ENCODE measurements around the gene HIVEP1. TPM values are rescaled to one million over a fixed set of nuclear protein-coding genes. Genes with fewer than 3 reads are reported as not detected.

HIVEP1 gene
- total RNA-seq, 3 donors from 2014 or later (not counting 1 experiment from before 2014, with no cell fraction given) = 26.3 to 37.9 (median 28.4) TPM

GRCh38 chr6:12022481-12022880, 10.4 kb downstream of the HIVEP1 start:
- Mint-ChIP-seq H3K27ac (no peak overlapping the region), H3K4me3 (no peak overlapping the region), H3K27me3 (ENCODE audit: low read depth in 2 of 2) (no peaks in the 10 kb centered on the region), H3K4me1 (peaks cover 12 to 23% of the 10 kb centered on the region in 2 donors), H3K36me3 (no peaks in the 10 kb centered on the region), H3K9me3 (no peaks in the 10 kb centered on the region)
- no peak overlapping the region for H3K4me3 ChIP-seq (ENCODE audit: low read length)
- intact Hi-C loops (cut with micrococcal nuclease) = no loop called here
- DNase-seq (no peak), ATAC-seq (peak in 1 of 3 donors; percentile 70)
- H3K36me3 ChIP-seq (ENCODE audit: control insufficient read depth, insufficient read depth, low read length) = peaks cover 6% of the 10 kb centered on the region
- H3K27ac ChIP-seq (ENCODE audit: low read length) = no peak overlapping the region
- H3K4me1 ChIP-seq (ENCODE audit: control insufficient read depth, insufficient read depth, low read length) = peaks cover 6% of the 10 kb centered on the region
- WGBS (ENCODE audit: insufficient coverage) = 43% methylated on average over 1 of the region's 1 CpG
- H3K9me3 ChIP-seq (ENCODE audit: control insufficient read depth, insufficient read depth, low read length) = no peaks in the 10 kb centered on the region
- no peaks in the 10 kb centered on the region for H3K27me3 ChIP-seq (ENCODE audit: control insufficient read depth, insufficient read depth, low read length)
- TF ChIP-seq CTCF (IDR thresholded peaks at IDR 0.05) = no peak

GRCh38 chr6:12022953-12023388, 10.9 kb downstream of the HIVEP1 start:
- peaks cover 16 to 28% of the 10 kb centered on the region in 2 donors for H3K4me1 Mint-ChIP-seq
- TF ChIP-seq CTCF (IDR thresholded peaks at IDR 0.05) = no peak
- no peaks in the 10 kb centered on the region for H3K27me3 ChIP-seq (ENCODE audit: control insufficient read depth, insufficient read depth, low read length)
- intact Hi-C loops (cut with micrococcal nuclease) = no loop called here
- no peaks in the 10 kb centered on the region for H3K36me3 Mint-ChIP-seq
- peaks cover 6% of the 10 kb centered on the region for H3K36me3 ChIP-seq (ENCODE audit: control insufficient read depth, insufficient read depth, low read length)
- H3K27me3 Mint-ChIP-seq (ENCODE audit: low read depth in 2 of 2) = no peaks in the 10 kb centered on the region
- no peak overlapping the region for H3K4me3 ChIP-seq (ENCODE audit: low read length)
- DNase-seq (no peak), ATAC-seq (no peak)
- no peak overlapping the region for H3K27ac ChIP-seq (ENCODE audit: low read length)
- 97% methylated on average over 6 of the region's 7 CpGs for WGBS (ENCODE audit: insufficient coverage)
- peaks cover 6% of the 10 kb centered on the region for H3K4me1 ChIP-seq (ENCODE audit: control insufficient read depth, insufficient read depth, low read length)
- H3K9me3 ChIP-seq (ENCODE audit: control insufficient read depth, insufficient read depth, low read length) = no peaks in the 10 kb centered on the region
- no peak overlapping the region for H3K27ac Mint-ChIP-seq
- H3K9me3 Mint-ChIP-seq = no peaks in the 10 kb centered on the region
- H3K4me3 Mint-ChIP-seq = no peak overlapping the region

GRCh38 chr6:12024216-12024615, 12.1 kb downstream of the HIVEP1 start:
- H3K27ac Mint-ChIP-seq = no peak overlapping the region
- Histone ChIP-seq H3K36me3 (ENCODE audit: control insufficient read depth, insufficient read depth, low read length) (peaks cover 3% of the 10 kb centered on the region), H3K27ac (ENCODE audit: low read length) (no peak overlapping the region), H3K4me3 (ENCODE audit: low read length) (no peak overlapping the region), H3K9me3 (ENCODE audit: control insufficient read depth, insufficient read depth, low read length) (no peaks in the 10 kb centered on the region), H3K4me1 (ENCODE audit: control insufficient read depth, insufficient read depth, low read length) (peaks cover 6% of the 10 kb centered on the region), H3K27me3 (ENCODE audit: control insufficient read depth, insufficient read depth, low read length) (no peaks in the 10 kb centered on the region)
- intact Hi-C loops (cut with micrococcal nuclease) = no loop called here
- DNase-seq (no peak), ATAC-seq (no peak)
- H3K4me3 Mint-ChIP-seq = no peak overlapping the region
- peaks cover under 1% of the 10 kb centered on the region for H3K36me3 Mint-ChIP-seq
- peaks cover under 1% of the 10 kb centered on the region in 2 donors for H3K9me3 Mint-ChIP-seq
- TF ChIP-seq CTCF (IDR thresholded peaks at IDR 0.05) = no peak
- 83% methylated on average over 1 of the region's 2 CpGs for WGBS (ENCODE audit: insufficient coverage)
- H3K4me1 Mint-ChIP-seq = peaks cover 25 to 30% of the 10 kb centered on the region in 2 donors
- no peaks in the 10 kb centered on the region for H3K27me3 Mint-ChIP-seq (ENCODE audit: low read depth in 2 of 2)

Data from natural killer cell (primary cell).